ENCODE results near the gene GSTA3. TPM values are rescaled to one million over a fixed set of nuclear protein-coding genes. Genes with fewer than 3 reads are reported as not detected.
"Not testable (repeated sequence)": the region's sequence is repeated elsewhere in the genome, so short reads cannot be mapped to it uniquely, and the experiment has no call there.

Gene GSTA3
- total RNA-seq: not detected in 2 replicates

- intact Hi-C loops (cut with micrococcal nuclease): no loop called here
- H3K36me3 Mint-ChIP-seq (ENCODE audit: low read depth): no peaks in the 10 kb centered on the region
- TF ChIP-seq, protein P1, sequence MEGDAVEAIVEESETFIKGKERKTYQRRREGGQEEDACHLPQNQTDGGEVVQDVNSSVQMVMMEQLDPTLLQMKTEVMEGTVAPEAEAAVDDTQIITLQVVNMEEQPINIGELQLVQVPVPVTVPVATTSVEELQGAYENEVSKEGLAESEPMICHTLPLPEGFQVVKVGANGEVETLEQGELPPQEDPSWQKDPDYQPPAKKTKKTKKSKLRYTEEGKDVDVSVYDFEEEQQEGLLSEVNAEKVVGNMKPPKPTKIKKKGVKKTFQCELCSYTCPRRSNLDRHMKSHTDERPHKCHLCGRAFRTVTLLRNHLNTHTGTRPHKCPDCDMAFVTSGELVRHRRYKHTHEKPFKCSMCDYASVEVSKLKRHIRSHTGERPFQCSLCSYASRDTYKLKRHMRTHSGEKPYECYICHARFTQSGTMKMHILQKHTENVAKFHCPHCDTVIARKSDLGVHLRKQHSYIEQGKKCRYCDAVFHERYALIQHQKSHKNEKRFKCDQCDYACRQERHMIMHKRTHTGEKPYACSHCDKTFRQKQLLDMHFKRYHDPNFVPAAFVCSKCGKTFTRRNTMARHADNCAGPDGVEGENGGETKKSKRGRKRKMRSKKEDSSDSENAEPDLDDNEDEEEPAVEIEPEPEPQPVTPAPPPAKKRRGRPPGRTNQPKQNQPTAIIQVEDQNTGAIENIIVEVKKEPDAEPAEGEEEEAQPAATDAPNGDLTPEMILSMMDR (IDR thresholded peaks at IDR 0.05): no peak
- no peak within 1 kb of the TSS for H3K27ac Mint-ChIP-seq
- ATAC-seq (ENCODE audit: low read depth) (no peak), DNase-seq (no peak)
- H3K4me1 Mint-ChIP-seq: no peaks in the 10 kb centered on the region
- peaks cover 2% of the 10 kb centered on the region for H3K9me3 Mint-ChIP-seq
- H3K27me3 Mint-ChIP-seq: peaks cover 4% of the 10 kb centered on the region
- ChIA-PET POLR2A (no interaction called here), CTCF (no interaction called here)
- H3K4me3 Mint-ChIP-seq: no peak within 1 kb of the TSS
Measured at GRCh38 chr6:52909531-52909930, at the start of gene GSTA3. TSS of gene GSTA3 (minus strand) at chr6:52909698. CDS start at chr6:52905834, 3,864 bp downstream.

- intact Hi-C loops (cut with micrococcal nuclease): no loop called here
- Mint-ChIP-seq H3K4me3 (no peak overlapping the region), H3K9me3 (peaks cover 2% of the 10 kb centered on the region), H3K27me3 (peaks cover 2% of the 10 kb centered on the region), H3K4me1 (peaks cover 3% of the 10 kb centered on the region), H3K27ac (no peak overlapping the region), H3K36me3 (ENCODE audit: low read depth) (no peaks in the 10 kb centered on the region)
- ATAC-seq (ENCODE audit: low read depth): no peak
- no peak for DNase-seq
- CTCF ChIA-PET: no interaction called here
- TF ChIP-seq, protein P1 (IDR thresholded peaks at IDR 0.05): no peak
- POLR2A ChIA-PET: no interaction called here
Measured at GRCh38 chr6:52958546-52959255, 49.2 kb upstream of the GSTA3 start.

GRCh38 chr6:52955871-52956270 lies 46.4 kb upstream of the GSTA3 start:
- H3K27me3 Mint-ChIP-seq: peaks cover 2% of the 10 kb centered on the region
- ATAC-seq (ENCODE audit: low read depth): no peak
- H3K27ac Mint-ChIP-seq: no peak overlapping the region
- intact Hi-C loops (cut with micrococcal nuclease): no loop called here
- H3K9me3 Mint-ChIP-seq: no peaks in the 10 kb centered on the region
- POLR2A ChIA-PET: no interaction called here
- H3K4me1 Mint-ChIP-seq: peaks cover 3% of the 10 kb centered on the region
- TF ChIP-seq, protein P1 (IDR thresholded peaks at IDR 0.05): no peak
- no peak for DNase-seq
- H3K4me3 Mint-ChIP-seq: no peak overlapping the region
- CTCF ChIA-PET: no interaction called here
- no peaks in the 10 kb centered on the region for H3K36me3 Mint-ChIP-seq (ENCODE audit: low read depth)

DNA sequence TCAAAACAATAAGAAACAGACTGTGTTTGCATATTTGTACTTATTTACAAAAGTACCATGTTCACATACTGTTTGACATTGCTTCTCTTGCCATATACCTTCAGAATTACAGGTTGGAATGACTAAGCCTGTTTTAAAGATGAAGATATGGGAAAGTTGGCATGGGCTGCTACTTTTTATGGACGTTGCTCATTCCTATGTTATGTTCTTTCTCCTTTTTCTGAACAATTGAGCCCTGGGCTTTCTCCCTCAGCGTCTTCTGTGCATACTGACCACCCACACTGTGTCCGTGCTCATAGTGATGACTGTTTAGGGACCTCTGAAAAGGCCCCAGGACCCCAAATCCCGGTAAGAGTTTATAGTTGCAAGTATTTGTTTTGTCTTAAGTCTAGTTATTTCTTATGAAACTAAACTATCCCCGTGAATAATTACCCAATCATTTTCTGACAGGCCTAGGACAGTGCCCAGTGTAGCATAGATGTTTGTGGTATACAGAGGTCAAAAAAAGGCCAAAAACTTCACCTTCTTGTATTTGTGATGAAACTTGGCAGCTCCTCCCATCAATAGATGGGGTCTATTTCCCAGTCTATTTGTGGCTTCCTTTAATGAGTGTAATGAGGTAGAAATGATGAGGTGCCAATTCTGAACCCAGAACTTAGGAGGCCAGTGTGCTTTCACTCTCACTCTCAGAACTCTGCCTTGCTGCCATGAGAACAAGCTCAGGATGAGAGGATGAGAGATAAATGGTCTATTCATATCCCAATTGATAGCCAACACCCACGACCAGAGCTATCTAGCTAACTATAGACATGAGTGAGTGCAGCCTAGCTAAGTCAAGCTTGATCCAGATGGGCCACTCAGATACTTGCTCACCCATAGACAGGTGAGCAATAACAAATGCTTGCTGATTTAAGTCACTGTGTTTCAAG lies 44.7 kb upstream of the GSTA3 start:
- TF ChIP-seq, protein P1 (IDR thresholded peaks at IDR 0.05): no peak
- CTCF ChIA-PET: no interaction called here
- POLR2A ChIA-PET: no interaction called here
- H3K27ac Mint-ChIP-seq: no peak overlapping the region
- ATAC-seq (ENCODE audit: low read depth) (no peak), DNase-seq (no peak)
- intact Hi-C loops (cut with micrococcal nuclease): no loop called here
- no peaks in the 10 kb centered on the region for H3K36me3 Mint-ChIP-seq (ENCODE audit: low read depth)
- no peaks in the 10 kb centered on the region for H3K9me3 Mint-ChIP-seq
- H3K4me3 Mint-ChIP-seq: no peak overlapping the region
- H3K27me3 Mint-ChIP-seq: peaks cover 4% of the 10 kb centered on the region
- no peaks in the 10 kb centered on the region for H3K4me1 Mint-ChIP-seq

DNA sequence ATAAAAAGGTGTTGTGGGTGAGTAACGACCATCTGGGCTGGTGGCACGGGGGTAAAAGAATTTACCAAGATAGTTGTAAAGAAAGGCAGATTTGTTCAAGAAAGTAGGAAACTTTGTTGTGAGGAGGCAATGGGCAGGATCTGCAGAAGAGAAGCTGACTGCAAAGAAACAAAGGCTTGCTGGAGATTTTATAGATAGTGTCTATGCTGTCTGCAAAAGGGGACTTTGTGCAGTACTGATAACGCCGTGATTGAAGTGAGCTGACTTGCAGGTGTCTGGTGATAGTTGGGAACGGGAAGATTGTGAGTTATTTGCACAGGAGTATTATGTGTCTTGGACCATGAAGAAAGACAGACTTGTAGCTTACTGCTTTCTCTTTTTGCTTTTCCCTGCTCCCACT lies 36.8 kb upstream of the GSTA3 start:
- DNase-seq (no peak), ATAC-seq (ENCODE audit: low read depth) (no peak)
- H3K27me3 Mint-ChIP-seq: peaks cover 9% of the 10 kb centered on the region
- intact Hi-C loops (cut with micrococcal nuclease): no loop called here
- TF ChIP-seq, protein P1 (IDR thresholded peaks at IDR 0.05): no peak
- H3K36me3 Mint-ChIP-seq (ENCODE audit: low read depth): no peaks in the 10 kb centered on the region
- POLR2A ChIA-PET: no interaction called here
- no peak overlapping the region for H3K27ac Mint-ChIP-seq
- no peaks in the 10 kb centered on the region for H3K9me3 Mint-ChIP-seq
- CTCF ChIA-PET: no interaction called here
- no peak overlapping the region for H3K4me3 Mint-ChIP-seq
- no peaks in the 10 kb centered on the region for H3K4me1 Mint-ChIP-seq

- intact Hi-C loops (cut with micrococcal nuclease); H3K9me3 Mint-ChIP-seq; DNase-seq; H3K27me3 Mint-ChIP-seq; H3K4me3 Mint-ChIP-seq; CTCF ChIA-PET; H3K27ac Mint-ChIP-seq; ATAC-seq (ENCODE audit: low read depth); H3K36me3 Mint-ChIP-seq (ENCODE audit: low read depth); H3K4me1 Mint-ChIP-seq: not testable (repeated sequence)
- POLR2A ChIA-PET: interaction anchor here (0.6 kb wide), 1 partner anchor 577 kb away, joined by 6 read pairs; no protein-coding TSS in a partner anchor
Measured at GRCh38 chr6:52942821-52943220, 33.3 kb upstream of the GSTA3 start.

Measured in activated B cell treated with CpG ODN at 0.5 μM for 24 hours (primary cell).